HG03060 (cell line): ENCODE measurements around the gene ECE1.
"Not testable (repeated sequence)": the region's sequence is repeated elsewhere in the genome, so short reads cannot be mapped to it uniquely, and the experiment has no call there.

Source experiments
- ATAC-seq: cut with Tn5 transposase; IDR thresholded peaks from one replicate; pipeline ENCODE4 v1.9.1; 2021; ENCODE audit warnings: low read depth, moderate number of reproducible peaks; ENCODE audit not compliant: unreplicated experiment

The ECE1 gene

DNA sequence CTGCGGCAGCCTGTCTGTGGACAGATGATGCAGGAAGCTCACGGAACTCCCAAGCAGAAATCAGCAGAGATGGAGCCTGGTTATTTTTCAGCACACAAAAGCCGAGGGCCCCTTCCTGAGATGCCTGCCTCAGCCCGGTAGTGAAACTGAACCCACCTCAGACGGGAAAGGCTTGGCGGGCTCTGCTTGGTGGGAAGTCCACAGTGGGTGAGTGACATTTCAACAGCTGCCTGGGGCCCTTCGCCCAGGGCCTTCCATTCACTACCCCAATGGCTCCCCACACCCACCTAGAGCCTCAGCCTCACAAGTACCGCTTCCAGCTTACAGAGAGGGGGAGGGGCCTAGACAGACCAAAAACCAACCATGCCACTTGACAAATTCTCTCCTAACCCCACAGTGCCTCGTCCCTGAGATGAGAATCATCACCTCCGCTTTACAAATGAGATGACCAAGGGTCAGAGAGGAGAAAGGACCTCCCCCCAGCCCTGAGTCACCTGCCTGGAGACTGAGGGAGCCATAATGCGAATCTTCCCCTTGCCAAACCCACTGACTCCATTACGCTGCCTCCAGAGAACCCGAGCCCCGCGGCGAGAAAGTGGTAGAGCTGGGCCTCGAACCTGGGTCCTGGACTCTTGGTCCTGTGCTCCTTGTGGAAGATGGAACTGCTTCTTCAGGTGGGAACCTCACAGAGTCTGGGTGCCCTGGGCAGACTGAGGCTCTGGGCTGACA, 3.4 kb upstream of the ECE1 start:
- peak; percentile 18 for ATAC-seq

DNA sequence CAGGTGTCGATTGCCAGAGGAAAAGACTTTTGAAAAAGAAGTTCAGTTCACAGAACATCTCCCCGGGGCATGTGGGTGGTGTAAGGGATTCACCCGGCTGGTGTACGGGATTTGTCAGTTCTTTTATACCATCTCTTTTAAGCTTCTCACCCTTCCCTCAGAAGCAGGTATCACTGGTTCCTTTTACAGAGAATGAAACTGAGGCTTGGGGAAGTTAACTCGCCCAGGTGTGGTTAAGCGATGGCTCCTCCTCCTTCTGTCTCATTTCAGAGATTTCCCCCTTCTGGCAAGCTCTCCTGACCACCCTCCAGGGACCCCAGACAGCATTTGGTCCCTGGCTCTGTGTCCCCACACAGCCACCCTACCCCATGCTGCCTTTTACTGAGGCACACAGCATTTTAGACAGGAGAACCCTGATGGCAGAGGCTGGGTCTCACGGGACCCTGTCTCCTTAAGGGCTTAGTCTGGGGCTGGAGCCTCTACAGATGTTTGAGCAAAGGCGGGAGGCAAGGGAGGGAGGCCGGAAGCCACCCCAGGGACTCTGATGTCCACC, 2.8 kb upstream of the ECE1 start:
- ATAC-seq, result peak; percentile 23

DNA sequence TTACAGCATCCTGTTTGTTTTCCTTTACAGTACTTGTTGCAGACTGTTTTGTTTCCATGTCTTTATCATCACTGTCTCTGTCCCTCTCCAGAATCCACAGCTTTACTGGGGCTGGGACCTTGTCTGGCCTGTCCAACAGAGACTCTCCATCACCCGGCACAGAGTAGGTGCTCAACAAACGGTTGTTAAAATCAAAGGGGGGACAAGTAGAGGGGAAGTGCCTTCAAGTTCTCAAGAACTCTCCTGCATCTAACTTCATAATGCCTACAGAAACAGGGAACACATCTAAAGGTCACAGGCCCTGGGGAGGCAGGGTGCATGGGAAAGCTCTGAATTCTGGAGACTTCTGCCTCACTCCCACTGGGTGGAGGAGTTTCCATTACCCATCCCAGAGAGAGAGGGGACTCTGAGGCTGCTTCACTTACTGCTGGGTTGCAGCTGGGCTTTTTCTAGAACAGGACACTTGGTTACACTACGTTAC, 2.3 kb upstream of the ECE1 start:
- no peak for ATAC-seq

DNA sequence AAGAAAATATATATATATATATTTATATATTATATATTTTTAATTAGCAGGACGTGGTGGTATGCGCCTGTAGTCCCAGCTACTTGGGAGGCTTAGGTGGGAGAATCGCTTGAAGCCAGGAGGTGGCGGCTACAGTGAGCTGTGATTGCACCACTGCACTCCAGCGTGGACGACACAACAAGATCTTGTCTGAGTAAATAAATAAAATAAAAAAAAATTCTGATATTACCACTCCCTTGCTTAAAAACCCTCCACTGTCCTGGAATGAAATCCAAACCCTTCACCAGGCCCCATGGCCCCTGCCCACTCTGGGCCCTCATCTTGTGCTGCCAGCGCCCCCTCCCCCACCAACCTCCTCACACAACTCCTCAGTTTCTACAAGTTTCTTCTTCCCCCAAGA, 1.7 kb upstream of the ECE1 start:
- ATAC-seq, result no peak

DNA sequence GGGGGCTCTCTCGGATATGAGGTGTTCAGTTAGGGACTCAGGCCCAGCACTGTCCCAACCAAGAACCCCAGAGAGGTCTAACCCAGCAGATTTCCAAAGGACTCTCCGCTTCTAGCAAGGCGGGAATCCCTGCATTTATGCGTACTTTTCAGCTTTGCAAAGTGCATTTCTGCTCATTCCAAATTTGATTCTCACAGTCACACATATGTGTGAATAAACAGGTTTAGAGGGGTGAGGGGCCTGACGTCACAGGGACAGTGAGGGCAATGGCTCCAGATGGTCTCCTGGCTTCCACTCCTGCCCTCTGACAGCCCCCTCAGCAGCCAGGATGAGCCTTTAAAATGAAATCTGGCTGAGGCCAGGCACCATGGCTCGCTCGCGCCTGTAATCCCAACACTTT, 921 bp upstream of the ECE1 start:
- ATAC-seq, result no peak

DNA sequence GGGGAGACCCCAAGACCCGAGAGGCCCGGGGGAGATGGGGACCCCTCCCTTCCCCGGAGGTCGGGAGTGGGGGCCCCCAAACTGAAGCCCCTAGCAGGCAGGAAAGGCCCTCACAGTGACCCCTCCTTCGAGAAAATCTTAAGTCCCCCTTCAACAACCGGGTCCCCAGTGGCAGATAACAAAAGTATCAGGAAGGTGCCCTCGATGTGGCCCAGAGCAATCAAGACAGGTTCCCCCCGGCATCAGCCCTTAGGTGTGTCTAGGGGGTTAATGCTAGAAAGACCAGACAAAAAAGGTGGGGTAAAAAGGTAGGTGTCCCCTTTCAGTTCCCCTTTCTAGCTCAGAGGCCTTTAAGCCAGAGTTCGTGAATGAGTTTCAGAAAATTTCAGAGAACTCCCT, 282 bp upstream of the ECE1 start:
- ATAC-seq, result no peak

DNA sequence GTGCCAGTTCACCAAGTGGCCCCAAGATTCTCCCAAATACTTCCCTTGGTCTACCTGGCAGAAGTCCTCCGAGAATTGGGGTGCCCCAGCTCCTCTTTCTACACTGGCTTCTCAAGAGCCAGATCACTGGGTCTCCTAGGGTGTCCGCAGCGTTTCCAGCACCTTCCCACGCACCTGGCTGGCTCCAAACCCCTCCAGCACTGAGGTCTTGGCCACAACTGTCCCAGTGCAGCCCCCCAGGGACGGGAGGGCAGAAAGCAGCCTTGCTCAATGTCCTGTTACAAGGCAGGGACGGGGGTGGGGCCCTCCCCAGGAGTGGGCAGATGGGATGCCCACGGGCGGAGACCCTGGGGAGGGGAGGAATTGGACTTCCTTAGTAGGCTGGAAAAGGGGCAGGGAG, 1.1 kb downstream of the ECE1 start:
- ATAC-seq, result no peak

DNA sequence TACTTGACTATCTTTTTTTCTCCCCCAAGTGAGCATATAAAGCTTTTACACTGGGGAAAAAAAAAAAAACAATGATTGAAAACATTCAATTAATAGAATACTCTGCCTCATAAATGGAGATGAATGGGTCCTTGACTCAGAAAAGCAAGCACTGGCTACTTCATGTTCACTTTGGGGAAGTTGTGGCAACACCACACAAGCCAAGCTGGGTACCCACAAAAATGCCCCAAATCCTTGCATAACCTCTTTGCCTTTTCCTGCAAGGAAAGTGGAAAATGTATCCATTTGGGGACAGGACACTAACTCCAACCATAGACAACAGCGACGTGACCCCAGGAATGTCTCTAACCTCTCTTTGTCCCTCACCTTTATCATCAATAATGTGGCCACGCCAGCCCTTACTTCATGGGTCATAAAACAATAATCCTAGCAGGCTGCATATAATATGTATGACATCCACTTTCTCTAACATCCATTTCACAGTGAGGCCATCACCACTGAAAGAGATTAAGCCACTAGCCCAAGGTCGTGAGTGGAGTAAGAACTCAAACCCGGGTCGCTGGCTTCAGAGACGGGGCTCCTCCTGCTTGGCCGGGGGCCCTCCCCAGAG, 2.3 kb downstream of the ECE1 start:
- ATAC-seq, result no peak

DNA sequence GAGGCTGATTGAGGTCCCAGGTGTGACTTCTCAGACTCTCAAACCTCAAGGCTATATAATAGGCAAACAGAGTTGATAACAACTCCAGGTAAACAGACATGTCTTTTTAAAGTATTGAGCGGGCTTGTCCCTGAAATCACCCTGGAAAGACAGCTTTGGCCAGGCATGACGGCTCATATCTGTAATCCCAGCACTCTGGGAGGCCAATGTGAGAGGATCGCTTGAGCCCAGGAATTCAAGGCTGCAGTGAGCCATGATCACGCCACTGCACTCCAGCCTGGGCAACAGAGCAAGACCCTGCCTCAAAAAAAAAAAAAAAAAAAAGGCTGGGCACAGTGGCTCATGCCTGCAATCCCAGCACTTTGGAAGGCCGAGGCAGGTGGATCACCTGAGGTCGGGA, 4.9 kb downstream of the ECE1 start:
- not testable (repeated sequence) for ATAC-seq

DNA sequence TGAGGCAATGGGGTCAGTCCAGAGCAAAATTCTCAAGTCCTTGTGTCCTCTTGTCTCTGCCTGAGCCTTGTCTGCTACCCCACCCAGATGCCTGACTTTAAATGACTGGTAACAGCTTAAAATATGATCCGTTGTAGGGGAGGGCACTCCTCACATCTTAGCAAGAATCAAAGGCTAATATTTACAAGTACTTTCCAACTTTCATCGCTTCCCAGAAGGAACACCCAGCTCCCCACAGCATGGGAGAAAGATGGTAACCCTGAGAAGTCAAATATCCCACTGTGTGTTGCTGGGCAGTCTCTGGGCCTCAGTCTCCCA, 5.2 kb downstream of the ECE1 start:
- ATAC-seq, result no peak

DNA sequence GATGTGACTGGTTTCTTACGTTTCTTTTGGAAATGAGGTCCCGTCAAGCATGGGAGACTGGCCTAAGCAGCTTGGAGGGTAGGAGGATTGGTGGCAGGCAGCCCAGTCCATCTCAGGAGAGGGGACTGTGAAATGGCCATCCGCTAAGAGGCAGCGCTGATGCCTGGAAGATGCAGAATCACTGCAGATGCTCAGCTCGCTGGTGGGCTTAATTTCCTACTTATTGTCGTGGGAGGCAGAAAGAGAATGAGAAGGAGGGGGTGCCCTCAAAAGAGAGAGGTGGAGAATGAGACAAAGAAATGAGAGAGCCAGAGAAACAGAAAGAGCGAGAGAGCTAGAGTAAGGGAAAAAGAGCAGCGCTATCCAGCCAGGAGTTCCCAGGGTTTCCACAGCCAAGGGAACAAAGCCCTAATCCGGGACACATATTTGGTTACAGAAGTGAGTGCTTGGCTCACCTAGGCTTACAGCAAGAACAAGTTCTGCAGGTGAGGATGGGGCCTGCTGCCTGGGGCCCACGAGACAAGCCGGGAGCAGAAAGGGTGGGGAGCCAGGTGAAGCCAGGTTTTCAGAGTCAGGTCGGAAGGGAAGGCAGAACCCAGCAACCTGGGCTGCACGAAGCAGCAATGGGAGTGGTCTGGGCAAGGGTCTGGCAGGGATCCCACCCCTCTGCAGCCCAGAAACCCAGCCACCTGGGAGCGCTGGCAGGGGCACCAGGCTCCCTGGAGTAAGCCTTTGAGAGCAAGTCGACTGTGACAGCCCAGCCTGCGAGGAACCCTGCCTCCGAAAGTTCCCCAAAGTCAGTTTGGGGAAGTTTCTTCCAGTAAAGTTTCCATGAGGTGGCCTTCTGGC, 5.8 kb downstream of the ECE1 start:
- ATAC-seq, result no peak

DNA sequence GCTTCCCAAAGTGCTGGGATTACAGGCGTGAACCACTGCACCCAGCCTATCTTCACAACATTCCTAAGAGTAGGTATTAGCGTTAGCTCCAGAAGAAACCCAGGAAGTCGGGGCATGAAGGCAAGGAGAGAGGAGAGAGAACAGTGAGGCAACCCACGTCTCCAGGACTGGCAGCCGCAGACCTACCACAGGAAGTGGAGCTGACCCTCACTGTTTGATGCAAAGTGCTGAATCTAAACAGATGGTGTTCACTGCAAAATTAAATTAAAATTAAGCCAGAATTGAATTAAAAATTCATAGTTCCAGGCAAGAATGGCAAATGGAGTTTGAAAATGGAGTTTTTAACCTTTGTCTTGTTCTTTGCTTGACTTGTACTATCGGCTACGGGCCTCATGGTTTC, 6.7 kb downstream of the ECE1 start:
- ATAC-seq, result no peak

DNA sequence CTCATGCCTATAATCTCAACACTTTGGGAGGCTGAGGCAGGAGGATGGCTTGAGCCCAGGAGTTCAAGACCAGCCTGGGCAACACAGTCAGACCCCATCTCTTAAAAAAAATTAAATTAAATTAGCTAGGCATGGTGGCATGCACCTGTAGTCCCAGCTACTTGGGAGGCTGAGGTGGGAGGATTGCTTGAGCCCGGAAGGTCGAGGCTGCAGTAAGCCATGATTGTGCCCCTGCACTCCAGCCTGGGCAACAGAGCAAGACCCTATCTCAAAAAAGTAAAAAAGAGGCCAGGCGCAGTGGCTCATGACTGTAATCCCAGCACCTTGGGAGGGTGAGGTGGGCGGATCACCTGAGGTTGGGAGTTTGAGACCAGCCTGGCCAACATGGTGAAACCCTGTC, 8.2 kb downstream of the ECE1 start:
- not testable (repeated sequence) for ATAC-seq

DNA sequence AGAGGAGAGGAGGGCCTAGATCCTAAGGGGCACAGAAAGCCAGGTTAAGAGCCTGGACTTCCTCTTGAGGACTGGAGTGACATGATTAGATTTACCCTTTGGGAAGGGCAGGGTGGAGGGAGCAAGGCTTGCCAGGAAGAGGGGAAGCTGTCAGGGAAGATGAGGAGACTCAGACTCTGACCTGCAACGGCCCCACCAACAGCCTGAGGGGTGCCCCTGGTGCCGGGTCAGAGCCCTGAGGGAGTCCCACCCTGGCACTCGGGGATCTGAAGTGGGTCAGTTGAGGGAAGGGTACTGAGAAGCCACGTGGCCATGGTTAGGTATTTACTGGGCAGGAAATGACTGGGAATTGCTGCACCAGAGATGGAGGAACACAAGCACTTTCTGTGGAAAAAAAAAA, 9.8 kb downstream of the ECE1 start:
- ATAC-seq, result no peak

DNA sequence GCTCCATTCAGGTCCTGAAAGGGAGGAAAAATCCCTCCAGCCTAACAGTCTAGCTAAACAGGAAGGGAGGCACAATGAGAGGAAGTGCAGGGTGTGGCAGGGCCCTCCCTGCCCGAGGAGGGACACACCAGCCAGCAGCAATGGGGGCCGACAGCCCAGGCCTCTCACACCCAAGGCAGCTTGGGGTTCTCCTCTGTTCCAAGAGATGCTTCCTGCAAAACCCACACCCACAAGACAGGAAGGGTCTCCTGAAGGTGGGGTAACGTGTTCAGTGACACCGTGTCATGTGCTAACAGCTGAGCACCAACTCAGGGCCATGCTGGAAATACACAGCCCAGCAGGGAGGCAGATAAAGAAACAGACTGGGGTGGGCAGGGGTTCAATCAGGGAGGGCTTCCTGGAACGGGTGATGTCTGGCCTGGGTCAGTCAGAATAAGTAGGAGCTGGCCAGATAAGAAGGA, 10.2 kb downstream of the ECE1 start:
- no peak for ATAC-seq

DNA sequence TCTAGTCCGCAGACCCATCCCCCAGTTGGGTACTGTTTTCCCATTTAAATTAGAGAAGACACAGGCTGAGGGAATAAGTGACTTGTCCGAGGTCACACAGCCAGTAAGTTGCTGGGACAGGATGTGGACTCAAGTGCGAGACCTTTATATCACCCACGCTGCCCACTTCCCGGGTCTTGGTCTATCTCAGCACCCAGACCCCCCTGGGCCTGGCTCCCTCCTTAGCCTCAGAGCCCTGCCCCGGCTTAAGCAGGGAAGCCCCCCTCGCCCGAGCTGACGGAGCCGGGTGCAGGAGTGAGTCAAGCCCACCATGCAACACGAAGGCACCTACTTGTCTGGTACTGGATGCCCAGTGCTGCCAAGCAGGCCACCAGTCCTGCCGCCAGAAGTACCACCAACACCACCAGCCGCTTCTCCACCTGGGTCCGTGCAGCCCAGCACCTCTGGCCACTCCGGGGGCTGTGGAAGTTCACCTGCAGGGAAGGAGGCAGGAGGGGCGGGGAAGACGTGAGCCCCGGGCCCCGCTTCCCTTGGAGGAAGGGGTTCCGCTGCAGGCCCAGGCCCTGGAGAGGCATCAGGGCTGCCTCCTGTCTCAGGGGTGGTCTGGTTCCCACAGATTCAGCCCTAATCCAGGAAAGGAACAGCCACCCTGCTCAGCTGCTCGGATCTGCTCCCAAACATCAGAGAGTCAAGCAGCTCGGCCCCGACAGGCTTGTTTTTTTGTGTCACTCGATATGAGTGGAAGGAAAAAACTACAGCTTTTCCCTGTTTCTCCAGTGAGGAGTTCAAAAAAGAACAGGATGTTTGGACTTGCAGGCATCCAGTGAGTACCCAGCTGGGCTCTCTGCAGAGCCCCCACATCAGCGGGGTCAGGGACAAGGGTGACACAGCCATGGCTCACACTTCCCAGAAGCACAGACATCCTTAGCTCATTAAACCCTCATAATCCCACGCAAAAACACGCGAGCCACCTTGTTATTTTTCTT, 11.1 kb downstream of the ECE1 start:
- ATAC-seq, result no peak

DNA sequence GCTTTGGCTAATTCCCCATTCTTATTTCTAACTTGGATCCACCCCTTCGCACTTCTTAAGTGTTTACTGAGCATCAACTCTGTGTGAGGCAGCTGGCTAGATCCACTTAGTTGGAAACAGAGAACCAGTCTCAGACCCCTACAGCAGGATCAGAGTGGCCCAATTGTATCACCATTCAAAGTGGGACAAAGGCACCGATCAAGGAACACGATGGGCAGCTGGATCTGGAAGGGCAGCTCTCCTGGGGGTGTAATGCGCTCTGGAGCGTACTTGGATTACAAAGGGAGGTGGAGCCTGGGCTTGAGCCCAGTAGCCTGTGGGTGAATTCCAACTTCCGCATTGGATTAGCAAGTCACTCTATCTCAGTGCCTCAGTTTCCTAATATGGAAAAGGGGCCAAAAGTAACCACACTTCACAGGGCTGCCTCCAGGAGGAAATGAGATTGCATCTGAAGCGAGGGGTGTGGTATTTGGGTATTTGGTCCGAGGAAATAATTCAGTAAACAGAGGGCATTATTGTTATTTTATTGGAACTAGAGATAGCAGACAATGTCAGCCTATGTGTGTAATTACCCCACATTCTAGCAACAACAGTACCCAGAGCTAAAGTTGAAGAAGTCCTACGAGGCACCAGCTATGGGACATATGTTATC, 11.9 kb downstream of the ECE1 start:
- ATAC-seq, result no peak

DNA sequence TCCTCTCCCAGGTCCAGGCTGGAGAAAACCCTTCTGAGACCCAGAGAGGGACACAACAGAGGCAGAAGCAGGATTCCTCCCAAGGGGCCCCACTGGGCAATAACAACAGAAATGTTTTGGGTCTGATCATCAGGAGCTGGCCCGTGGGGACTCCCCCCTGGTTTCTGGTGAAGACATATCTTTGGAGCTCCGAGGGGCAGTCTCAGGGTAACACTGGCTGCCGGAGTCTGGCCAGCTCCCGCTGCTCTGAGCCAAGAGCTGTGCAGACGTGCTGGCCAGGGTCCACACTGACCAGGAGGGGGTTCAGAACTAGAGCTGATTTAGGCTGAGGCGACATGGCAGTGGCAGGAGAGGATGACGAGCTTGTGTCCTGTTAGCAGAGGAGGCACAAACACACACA, 13.1 kb downstream of the ECE1 start:
- no peak for ATAC-seq

DNA sequence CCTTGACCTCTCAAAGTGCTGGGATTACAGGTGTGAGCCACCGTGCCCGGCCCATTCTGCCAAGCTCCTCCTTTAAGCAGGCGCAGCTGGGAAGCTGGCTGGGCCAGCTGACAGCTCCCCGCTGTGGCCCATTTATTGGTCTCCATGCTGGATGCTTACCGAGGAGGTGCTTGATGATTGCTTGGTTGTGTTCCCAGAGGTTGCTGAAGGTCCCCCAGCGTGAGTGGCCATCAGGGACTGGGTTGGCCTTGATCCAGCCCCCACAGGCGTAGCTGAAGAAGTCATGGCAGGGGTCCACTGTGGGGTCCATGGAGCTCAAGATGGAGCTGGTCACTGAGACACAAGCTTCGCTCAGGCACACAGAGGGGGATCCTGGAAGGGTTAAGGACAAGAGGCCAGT, 17.7 kb downstream of the ECE1 start:
- no peak for ATAC-seq

DNA sequence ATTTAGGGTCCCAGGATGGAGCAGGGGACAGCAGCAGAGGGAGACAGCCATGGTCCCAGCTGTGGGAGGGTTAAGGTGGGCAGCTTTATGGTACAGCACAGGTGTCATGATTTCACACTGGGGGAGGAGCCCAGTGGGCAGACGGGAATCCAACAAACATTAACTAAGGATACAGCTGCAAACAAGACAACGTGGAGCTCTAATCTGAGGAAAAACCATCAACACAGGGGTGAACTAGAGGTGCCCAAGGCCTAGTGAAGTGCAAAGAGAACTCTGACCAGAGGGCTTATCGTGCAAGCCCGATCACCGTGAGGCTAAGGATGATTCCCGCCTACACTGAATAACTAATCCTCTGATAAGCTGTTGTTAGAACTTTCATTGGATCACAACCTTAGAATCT, 18.7 kb downstream of the ECE1 start:
- no peak for ATAC-seq
